Parathyroid adenoma (tissue), 2 donors: Measurements from ENCODE around the gene CHMP6.

Source experiments
- H2AFZ ChIP-seq: fragments of 300-600 bp; sonication (generic); one replicate; pipeline ENCODE4 v1.7.0; 2017; ENCODE audit warnings: antibody characterized with exemption, mild to moderate bottlenecking
- H3K27ac ChIP-seq: fragments of 300-600 bp; sonication (generic); one replicate; pipeline ENCODE4 v1.7.0; 2017
- H3K27me3 ChIP-seq: fragments of 300-600 bp; sonication (generic); one replicate; pipeline ENCODE4 v1.7.0; 2017; ENCODE audit warnings: low read length; ENCODE audit not compliant: control insufficient read depth, insufficient read depth
- H3K36me3 ChIP-seq: fragments of 300-600 bp; sonication (generic); one replicate; pipeline ENCODE4 v1.7.0; 2017; ENCODE audit warnings: low read length; ENCODE audit not compliant: control insufficient read depth, insufficient read depth
- H3K4me1 ChIP-seq: fragments of 300-600 bp; sonication (generic); one replicate; pipeline ENCODE4 v1.7.0; 2017; ENCODE audit warnings: control low read depth
- H3K4me2 ChIP-seq: fragments of 300-600 bp; sonication (generic); one replicate; pipeline ENCODE4 v1.7.0; 2017; ENCODE audit warnings: low read length
- H3K4me3 ChIP-seq: fragments of 300-600 bp; sonication (generic); one replicate; pipeline ENCODE4 v1.7.0; 2017; ENCODE audit warnings: low read depth, low read length
- H3K79me2 ChIP-seq: fragments of 300-600 bp; sonication (generic); one replicate; pipeline ENCODE4 v1.7.0; 2017; ENCODE audit warnings: control low read depth
- H3K9ac ChIP-seq: fragments of 300-600 bp; sonication (generic); one replicate; pipeline ENCODE4 v1.7.0; 2017; ENCODE audit warnings: mild to moderate bottlenecking
- H3K9me3 ChIP-seq: fragments of 300-600 bp; sonication (generic); one replicate; pipeline ENCODE4 v1.7.0; 2017; ENCODE audit warnings: low read length; ENCODE audit not compliant: control insufficient read depth
- TF ChIP-seq, protein P1 (sequence below): fragments of 300-600 bp; sonication (generic); IDR thresholded peaks from one replicate; pipeline ENCODE4 v1.7.0; 2017; ENCODE audit warnings: antibody characterized with exemption, mild to moderate bottlenecking
- donor health status: primary hyperparathyroidism.

Gene CHMP6

DNA sequence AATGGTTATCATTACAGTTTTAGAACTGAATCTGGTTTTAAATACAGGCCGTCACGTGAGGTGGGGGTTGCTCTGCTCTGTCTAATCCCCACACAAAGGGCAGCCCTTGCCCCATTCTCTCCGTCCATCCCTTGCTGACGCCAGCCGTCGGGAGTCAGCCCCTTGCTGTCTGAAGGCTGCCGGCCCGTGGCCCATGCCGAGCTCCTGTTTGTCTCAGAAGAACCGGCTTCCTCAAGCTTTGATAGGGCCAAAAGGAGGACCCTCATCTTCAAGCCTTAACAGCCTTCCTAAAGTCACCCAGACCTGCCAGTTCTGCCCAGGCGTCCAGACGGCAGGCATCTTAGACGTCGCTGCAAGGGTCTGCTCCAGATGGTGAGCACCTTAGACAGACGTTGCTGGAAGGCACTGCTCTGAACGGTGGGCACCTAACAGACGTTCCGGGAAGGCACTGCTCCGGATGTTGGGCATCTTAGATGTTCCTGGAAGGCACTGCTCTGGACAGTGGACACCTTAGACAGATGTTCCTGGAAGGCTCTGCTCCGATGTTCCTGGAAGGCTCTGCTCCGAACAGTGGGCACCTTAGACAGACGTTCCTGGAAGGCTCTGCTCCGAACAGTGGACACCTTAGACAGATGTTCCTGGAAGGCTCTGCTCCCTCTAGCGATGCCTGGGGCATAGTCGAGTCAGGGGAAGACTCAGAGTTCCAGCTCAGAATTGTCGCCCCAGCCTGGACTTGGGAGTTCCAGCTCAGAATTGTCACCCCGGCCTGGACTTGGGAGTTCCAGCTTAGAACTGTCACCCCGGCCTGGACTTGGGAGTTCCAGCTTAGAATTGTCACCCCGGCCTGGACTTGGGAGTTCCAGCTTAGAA lies 35.1 kb upstream of the CHMP6 start:
- TF ChIP-seq, protein P1, sequence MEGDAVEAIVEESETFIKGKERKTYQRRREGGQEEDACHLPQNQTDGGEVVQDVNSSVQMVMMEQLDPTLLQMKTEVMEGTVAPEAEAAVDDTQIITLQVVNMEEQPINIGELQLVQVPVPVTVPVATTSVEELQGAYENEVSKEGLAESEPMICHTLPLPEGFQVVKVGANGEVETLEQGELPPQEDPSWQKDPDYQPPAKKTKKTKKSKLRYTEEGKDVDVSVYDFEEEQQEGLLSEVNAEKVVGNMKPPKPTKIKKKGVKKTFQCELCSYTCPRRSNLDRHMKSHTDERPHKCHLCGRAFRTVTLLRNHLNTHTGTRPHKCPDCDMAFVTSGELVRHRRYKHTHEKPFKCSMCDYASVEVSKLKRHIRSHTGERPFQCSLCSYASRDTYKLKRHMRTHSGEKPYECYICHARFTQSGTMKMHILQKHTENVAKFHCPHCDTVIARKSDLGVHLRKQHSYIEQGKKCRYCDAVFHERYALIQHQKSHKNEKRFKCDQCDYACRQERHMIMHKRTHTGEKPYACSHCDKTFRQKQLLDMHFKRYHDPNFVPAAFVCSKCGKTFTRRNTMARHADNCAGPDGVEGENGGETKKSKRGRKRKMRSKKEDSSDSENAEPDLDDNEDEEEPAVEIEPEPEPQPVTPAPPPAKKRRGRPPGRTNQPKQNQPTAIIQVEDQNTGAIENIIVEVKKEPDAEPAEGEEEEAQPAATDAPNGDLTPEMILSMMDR: no peak
- no peaks in the 10 kb centered on the region for H3K27me3 ChIP-seq
- no peaks in the 10 kb centered on the region for H3K9me3 ChIP-seq
- H3K36me3 ChIP-seq: no peaks in the 10 kb centered on the region
- H3K4me3 ChIP-seq: no peak overlapping the region
- no peaks in the 10 kb centered on the region for H3K79me2 ChIP-seq
- H3K27ac ChIP-seq: no peak overlapping the region
- no peak overlapping the region for H3K4me2 ChIP-seq
- no peaks in the 10 kb centered on the region for H3K4me1 ChIP-seq
- H3K9ac ChIP-seq: no peak overlapping the region
- no peak overlapping the region for H2AFZ ChIP-seq

- no peak overlapping the region for H3K4me3 ChIP-seq
- no peak overlapping the region for H3K4me2 ChIP-seq
- no peak overlapping the region for H3K27ac ChIP-seq
- H3K36me3 ChIP-seq: no peaks in the 10 kb centered on the region
- H3K4me1 ChIP-seq: no peaks in the 10 kb centered on the region
- TF ChIP-seq, protein P1: no peak
- no peak overlapping the region for H2AFZ ChIP-seq
- no peaks in the 10 kb centered on the region for H3K79me2 ChIP-seq
- no peaks in the 10 kb centered on the region for H3K9me3 ChIP-seq
- no peak overlapping the region for H3K9ac ChIP-seq
- H3K27me3 ChIP-seq: no peaks in the 10 kb centered on the region
Observed at GRCh38 chr17:80957461-80957941, 34.1 kb upstream of the CHMP6 start.

- H2AFZ ChIP-seq: no peak overlapping the region
- H3K79me2 ChIP-seq: no peaks in the 10 kb centered on the region
- no peaks in the 10 kb centered on the region for H3K9me3 ChIP-seq
- H3K4me1 ChIP-seq: no peaks in the 10 kb centered on the region
- H3K27ac ChIP-seq: no peak overlapping the region
- no peak overlapping the region for H3K4me2 ChIP-seq
- TF ChIP-seq, protein P1: no peak
- H3K36me3 ChIP-seq: no peaks in the 10 kb centered on the region
- no peak overlapping the region for H3K4me3 ChIP-seq
- no peak overlapping the region for H3K9ac ChIP-seq
- H3K27me3 ChIP-seq: no peaks in the 10 kb centered on the region
Observed at GRCh38 chr17:80959330-80960036, 32.2 kb upstream of the CHMP6 start.

DNA sequence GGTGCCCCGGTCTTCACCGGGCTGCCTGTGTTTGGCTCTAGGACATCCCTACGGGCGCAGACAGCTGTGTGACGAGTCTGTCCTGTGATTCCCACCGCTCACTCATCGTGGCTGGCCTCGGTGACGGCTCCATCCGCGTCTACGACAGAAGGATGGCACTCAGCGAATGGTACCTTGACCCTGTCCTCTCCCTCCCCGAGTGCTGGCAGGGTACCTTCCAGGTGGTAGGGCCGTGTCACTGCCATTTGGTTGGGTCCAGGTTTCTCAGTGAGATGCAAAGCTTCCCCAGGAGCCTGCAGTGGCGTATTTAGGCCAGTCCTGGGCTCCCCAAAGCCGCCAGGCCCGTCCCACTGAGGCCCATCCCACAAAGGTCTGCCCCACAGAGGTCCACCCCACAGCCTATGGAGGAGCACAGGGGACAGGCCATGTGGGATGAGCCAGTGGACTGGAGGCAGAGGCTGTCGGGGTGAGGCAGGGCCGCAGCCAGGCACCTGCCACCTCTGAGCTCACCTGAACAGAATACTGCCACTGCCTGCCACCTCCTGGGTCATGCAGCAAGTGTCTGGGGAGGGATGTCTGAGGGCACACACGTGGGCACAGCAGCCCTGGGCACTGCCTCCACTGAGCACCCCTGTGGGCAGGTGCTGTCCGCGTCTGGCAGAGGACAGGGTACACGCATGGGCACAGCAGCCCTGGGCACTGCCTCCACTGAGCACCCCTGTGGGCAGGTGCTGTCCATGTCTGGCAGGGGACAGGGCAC lies 31.4 kb upstream of the CHMP6 start:
- H3K4me3 ChIP-seq: no peak overlapping the region
- H3K36me3 ChIP-seq: no peaks in the 10 kb centered on the region
- H3K4me1 ChIP-seq: no peaks in the 10 kb centered on the region
- H3K4me2 ChIP-seq: no peak overlapping the region
- no peaks in the 10 kb centered on the region for H3K9me3 ChIP-seq
- no peaks in the 10 kb centered on the region for H3K79me2 ChIP-seq
- no peak overlapping the region for H3K9ac ChIP-seq
- no peaks in the 10 kb centered on the region for H3K27me3 ChIP-seq
- H2AFZ ChIP-seq: no peak overlapping the region
- no peak overlapping the region for H3K27ac ChIP-seq
- TF ChIP-seq, protein P1: no peak
